Measurements from ENCODE around the gene NID1. TPM values are rescaled to one million over a fixed set of nuclear protein-coding genes. Genes with fewer than 3 reads are reported as not detected.

Gene NID1
- polyA plus RNA-seq, 1 donor (not counting 4 experiments of a cell fraction or from before 2014, with no cell fraction given) = 1.8 TPM

DNA sequence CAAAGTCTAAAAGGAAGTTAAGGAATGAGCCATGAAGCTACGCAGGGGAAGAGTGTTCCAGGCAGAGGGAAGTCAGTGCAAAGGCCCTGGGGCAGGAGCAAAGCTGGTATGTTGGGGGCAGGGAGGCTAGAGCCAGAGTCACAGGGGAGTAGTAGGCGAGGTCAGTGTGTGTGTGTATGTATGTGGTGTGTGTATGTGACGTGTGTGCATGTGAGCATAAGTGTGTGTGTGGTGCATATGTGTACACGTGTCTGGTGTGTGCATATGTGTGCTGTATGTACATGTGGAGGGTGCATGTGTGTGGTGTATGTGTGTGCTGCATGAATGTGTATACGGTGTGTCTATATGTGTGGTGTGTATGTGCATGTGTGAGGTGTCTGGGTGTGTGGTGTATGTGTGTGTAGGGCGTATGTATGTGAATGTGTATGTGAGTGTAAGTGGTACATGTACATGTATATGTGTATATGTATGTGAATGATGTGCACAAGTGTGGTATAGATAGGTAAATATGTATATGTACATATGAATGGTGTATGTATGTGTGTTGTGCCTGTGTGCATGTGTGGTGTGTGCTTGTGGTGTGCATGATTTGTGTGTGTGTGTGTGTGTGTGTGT is 20.8 kb upstream of the NID1 start:
- Histone ChIP-seq H3K9ac (ENCODE audit: control insufficient read depth, extremely low read depth, insufficient read depth, low read length) (no peak overlapping the region), H3K9me1 (ENCODE audit: control insufficient read depth, extremely low read depth, insufficient read depth, low read length) (no peaks in the 10 kb centered on the region), H3K4me1 (ENCODE audit: control insufficient read depth, extremely low read depth, insufficient read depth, low read length) (peaks cover 22% of the 10 kb centered on the region), H3K79me2 (ENCODE audit: control insufficient read depth, insufficient read depth, low read length) (no peaks in the 10 kb centered on the region), H3K4me2 (ENCODE audit: control insufficient read depth, extremely low read depth, insufficient read depth, low read depth, low read length) (no peak overlapping the region), H3K27ac (ENCODE audit: control insufficient read depth, insufficient read depth, low read length) (no peak overlapping the region), H3K4me3 (ENCODE audit: control insufficient read depth in 2 of 3, extremely low read depth in 1 of 3, insufficient read depth in 2 of 3, low read depth in 1 of 3, low read length in 3 of 3) (no peak overlapping the region), H2AFZ (ENCODE audit: control insufficient read depth, low read length) (no peak overlapping the region), H3K27me3 (ENCODE audit: control insufficient read depth, extremely low read depth, insufficient read depth, low read length) (no peaks in the 10 kb centered on the region), H3K36me3 (ENCODE audit: control insufficient read depth in 2 of 2, extremely low read depth in 1 of 2, insufficient read depth in 2 of 2, low read length in 2 of 2) (no peaks in the 10 kb centered on the region), H4K20me1 (ENCODE audit: control insufficient read depth, extremely low read depth, insufficient read depth, low read length) (no peaks in the 10 kb centered on the region), H3K9me3 (ENCODE audit: control insufficient read depth, low read depth, low read length) (no peaks in the 10 kb centered on the region)
- FAIRE-seq (no peak), DNase-seq (ENCODE audit: low read depth, low spot score) (no peak)
- no peak for TF ChIP-seq EZH2 (IDR thresholded peaks at IDR 0.05; ENCODE audit: low read length)
- no peak for TF ChIP-seq CTCF (optimal IDR thresholded peaks at IDR 0.05 in 1 of 3, IDR thresholded peaks at IDR 0.05 in 1 of 3, conservative IDR thresholded peaks at IDR 0.05 in 1 of 3; ENCODE audit: extremely low read depth in 1 of 3, insufficient read depth in 2 of 3, low read length in 3 of 3)
- dilution Hi-C loops (cut with MboI; ENCODE audit: extremely low pct_ligation_motif_present, low sequenced_read_pairs) = no loop called here

DNA sequence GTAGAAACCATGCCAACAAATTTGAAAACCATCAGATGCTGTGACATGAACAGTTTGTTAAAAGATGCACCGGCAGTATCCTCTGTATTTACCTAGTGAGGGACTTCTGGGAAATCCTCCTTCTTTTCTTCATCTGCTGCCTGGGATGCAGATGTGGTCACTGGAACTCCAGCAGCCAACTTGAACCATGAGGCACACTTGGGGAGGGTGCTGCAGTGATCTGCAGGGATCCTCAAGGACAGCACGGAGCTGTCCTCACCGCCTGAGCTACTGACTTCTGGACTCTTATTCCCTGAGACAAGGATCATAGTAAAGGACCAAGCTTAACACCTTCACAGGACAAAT is 19.5 kb upstream of the NID1 start:
- Histone ChIP-seq H3K27ac (ENCODE audit: control insufficient read depth, insufficient read depth, low read length) (no peak overlapping the region), H4K20me1 (ENCODE audit: control insufficient read depth, extremely low read depth, insufficient read depth, low read length) (no peaks in the 10 kb centered on the region), H3K4me2 (ENCODE audit: control insufficient read depth, extremely low read depth, insufficient read depth, low read depth, low read length) (peak overlapping the region; percentile 82), H3K4me3 (ENCODE audit: control insufficient read depth in 2 of 3, extremely low read depth in 1 of 3, insufficient read depth in 2 of 3, low read depth in 1 of 3, low read length in 3 of 3) (peak overlapping the region in 1 of 3 experiments; percentile 11), H3K4me1 (ENCODE audit: control insufficient read depth, extremely low read depth, insufficient read depth, low read length) (peaks cover 22% of the 10 kb centered on the region), H3K27me3 (ENCODE audit: control insufficient read depth, extremely low read depth, insufficient read depth, low read length) (no peaks in the 10 kb centered on the region), H2AFZ (ENCODE audit: control insufficient read depth, low read length) (no peak overlapping the region), H3K79me2 (ENCODE audit: control insufficient read depth, insufficient read depth, low read length) (no peaks in the 10 kb centered on the region), H3K36me3 (ENCODE audit: control insufficient read depth in 2 of 2, extremely low read depth in 1 of 2, insufficient read depth in 2 of 2, low read length in 2 of 2) (no peaks in the 10 kb centered on the region), H3K9me1 (ENCODE audit: control insufficient read depth, extremely low read depth, insufficient read depth, low read length) (no peaks in the 10 kb centered on the region), H3K9me3 (ENCODE audit: control insufficient read depth, low read depth, low read length) (no peaks in the 10 kb centered on the region), H3K9ac (ENCODE audit: control insufficient read depth, extremely low read depth, insufficient read depth, low read length) (no peak overlapping the region)
- peak; percentile 20 for FAIRE-seq
- DNase-seq (ENCODE audit: low read depth, low spot score) = no peak
- dilution Hi-C loops (cut with MboI; ENCODE audit: extremely low pct_ligation_motif_present, low sequenced_read_pairs) = no loop called here
- TF ChIP-seq CTCF (optimal IDR thresholded peaks at IDR 0.05 in 1 of 3, IDR thresholded peaks at IDR 0.05 in 1 of 3, conservative IDR thresholded peaks at IDR 0.05 in 1 of 3; ENCODE audit: extremely low read depth in 1 of 3, insufficient read depth in 2 of 3, low read length in 3 of 3) = no peak
- no peak for TF ChIP-seq EZH2 (IDR thresholded peaks at IDR 0.05; ENCODE audit: low read length)

Measured in keratinocyte (primary cell).